Fibroblast of skin of scalp (primary cell): Measurements from ENCODE around the gene CYTH4.
"Not testable (repeated sequence)": the region's sequence is repeated elsewhere in the genome, so short reads cannot be mapped to it uniquely, and the experiment has no call there.

Experiments
- DNase-seq: peaks from one replicate; pipeline ENCODE4 v3.0.0-alpha.2; 2013

Gene CYTH4

DNA sequence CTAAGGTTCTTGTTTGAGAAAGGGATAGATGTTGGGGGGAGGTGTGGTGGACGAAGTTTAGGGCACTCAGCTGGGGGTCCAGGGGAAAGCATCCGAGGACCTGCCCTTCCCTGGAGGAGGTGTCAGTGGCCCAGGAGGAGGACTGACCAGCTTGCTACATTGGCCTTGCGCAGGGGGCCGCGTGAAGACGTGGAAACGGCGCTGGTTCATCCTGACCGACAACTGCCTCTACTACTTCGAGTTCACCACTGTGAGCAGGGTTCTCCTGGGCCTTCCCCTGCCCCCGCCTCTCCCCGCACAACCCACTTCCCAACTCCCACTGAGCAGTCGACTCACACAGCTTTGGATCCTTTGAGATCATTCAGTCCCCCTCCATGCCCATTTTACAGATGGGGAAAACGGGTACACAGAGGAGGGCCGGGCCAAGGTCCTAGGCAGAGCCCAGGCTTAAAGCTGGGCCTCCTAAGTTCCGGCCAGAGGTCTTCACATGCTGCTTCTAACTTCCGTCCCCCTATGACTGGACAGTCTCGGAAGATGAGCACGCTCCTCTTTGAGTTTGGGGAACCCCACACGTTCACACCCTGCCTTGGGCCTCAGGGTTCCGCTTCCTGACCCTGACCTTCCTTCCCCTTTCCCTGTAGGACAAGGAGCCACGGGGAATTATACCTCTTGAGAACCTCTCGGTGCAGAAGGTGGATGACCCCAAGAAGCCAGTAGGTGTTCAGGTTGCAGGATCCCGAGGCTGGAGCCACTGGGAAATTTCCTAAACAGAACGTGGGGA is 28.7 kb downstream of the CYTH4 start:
- no peak for DNase-seq

DNA sequence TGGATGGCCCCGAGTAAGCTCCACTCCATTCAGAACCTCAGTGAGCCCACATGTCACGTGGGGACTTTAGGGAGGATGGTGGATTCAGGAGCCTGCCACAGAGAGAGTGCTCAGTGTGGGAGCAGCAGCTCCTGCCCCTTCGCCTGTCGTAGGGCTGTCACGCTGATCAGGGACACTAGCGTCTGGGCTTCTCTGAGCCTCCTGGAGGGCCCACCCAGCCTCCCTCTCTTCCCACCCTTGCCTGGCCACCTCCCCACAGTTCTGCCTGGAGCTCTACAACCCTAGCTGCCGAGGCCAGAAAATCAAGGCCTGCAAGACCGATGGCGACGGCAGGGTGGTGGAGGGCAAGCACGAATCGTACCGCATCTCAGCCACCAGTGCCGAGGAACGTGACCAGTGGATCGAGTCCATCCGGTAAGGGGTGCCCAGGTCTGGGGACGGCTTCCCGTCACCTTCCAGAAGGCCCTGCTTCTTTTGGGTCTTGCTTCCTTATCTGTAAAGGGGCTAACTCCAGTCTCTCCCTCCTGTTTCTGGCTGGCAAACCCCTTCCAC is 29.5 kb downstream of the CYTH4 start:
- DNase-seq: no peak

- no peak for DNase-seq
These were observed 30.4 kb downstream of the CYTH4 start for GRCh38 chr22:37312549-37313183.

DNA sequence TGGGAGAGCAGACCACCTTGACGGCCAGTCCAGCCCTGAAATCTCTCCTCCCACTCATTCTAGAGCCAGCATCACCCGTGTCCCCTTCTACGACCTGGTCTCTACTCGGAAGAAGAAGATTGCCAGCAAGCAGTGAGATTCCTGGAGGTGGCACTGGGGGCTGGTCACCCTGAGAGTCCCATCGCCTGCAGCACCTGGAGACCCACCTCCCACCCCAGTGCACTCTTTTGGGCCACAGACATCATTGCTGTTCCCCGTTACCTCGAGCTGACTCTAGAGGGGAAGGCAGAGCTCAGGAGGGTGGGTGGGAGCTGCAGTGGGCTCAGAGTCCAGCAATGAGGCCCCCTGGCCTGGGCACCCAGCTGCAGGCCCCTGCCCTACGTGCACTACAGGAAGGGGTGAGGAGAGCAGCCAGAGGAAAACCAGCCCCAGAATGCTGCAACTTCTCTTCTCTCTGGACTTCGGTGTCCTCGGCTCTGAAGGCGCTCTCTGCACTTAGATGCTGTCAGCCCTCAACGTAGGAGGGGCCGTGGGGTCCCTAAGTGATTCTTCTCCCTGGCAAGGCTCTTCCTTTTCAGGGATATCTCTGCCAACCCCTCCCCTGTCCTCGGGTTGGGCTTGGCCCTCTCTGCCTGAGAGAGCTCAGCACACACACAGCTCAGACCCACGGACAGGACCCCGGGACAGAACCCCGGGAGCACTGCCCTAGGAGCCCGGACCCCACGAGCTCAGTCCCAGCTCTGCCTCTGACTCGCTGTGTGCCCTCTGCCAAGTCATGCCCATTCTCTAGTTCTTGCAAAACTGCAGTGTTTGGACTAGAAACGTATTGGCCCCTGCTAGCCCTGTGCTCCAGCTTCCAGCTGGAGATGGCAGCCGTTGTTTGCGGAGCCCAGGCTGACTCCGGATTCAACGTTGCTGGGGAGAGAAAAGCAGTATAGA is 31.3 kb downstream of the CYTH4 start:
- no peak for DNase-seq

GRCh38 chr22:37314315-37315074 is 32.2 kb downstream of the CYTH4 start:
- DNase-seq: no peak

DNA sequence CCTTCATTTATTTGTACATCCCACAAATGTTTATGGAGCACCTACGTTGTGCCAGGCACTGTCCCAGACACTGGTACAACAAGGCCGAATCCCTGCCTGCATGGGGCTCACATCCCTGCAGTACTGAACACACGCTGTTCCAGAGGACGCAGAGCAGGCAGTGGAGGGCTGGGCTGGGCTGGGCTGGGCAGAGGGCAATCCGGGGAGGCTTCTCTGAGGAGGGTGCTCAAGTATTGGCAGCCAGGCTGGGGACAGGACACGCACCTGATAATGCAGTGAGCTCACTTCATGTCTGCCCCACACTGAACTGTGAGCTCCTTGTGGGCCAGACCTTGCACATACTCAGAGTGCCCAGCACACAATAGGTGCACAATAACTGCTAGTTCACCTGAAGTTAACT is 34.1 kb downstream of the CYTH4 start:
- no peak for DNase-seq

DNA sequence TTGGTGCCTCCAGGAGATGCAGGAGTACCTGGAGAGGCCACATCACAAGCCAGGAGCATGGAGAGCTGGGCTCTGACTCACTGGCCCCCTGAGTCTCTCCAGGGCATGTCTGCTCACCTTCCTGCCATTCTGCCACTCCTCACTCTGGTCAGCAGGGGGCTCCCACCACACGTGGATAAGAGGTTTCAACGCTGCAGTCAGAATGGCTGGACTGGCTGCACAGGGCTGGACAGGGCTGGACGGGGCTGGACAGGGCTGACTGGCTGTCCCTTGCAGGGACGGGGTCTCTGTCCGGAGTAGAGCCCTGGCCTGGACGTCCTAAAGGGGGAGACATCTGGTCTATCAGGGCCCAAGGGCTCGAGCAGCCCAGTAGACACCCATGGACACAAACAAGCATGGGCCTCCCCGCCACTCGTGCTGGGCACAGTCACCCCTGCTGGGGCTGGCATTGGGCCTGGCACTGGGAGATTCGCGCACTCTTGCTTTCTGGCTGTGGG is 34.6 kb downstream of the CYTH4 start:
- peak; percentile 80 for DNase-seq

GRCh38 chr22:37317698-37318210 is 35.4 kb downstream of the CYTH4 start:
- no peak for DNase-seq

GRCh38 chr22:37318364-37319109 is 36.2 kb downstream of the CYTH4 start:
- DNase-seq: no peak

DNA sequence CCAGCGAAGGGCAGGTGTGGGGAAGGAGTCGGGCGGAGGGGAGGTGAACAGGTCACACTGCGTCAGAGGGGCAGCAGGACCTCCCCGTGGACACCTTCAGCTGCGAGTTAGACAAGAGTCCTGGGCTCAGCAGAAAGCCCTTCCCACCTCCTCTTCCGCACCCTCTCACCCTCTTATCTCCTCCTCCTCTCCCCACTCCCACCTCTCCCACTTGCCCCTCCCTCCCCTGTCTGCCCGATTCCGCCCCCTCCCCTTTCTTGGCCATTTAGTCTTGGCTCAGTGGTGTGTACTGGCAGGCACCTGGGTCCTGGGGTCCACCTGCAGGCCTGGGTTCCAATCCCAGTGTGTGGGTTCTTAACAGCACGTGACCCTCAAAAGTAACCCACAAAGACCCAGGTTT is 37.2 kb downstream of the CYTH4 start:
- DNase-seq: no peak

DNA sequence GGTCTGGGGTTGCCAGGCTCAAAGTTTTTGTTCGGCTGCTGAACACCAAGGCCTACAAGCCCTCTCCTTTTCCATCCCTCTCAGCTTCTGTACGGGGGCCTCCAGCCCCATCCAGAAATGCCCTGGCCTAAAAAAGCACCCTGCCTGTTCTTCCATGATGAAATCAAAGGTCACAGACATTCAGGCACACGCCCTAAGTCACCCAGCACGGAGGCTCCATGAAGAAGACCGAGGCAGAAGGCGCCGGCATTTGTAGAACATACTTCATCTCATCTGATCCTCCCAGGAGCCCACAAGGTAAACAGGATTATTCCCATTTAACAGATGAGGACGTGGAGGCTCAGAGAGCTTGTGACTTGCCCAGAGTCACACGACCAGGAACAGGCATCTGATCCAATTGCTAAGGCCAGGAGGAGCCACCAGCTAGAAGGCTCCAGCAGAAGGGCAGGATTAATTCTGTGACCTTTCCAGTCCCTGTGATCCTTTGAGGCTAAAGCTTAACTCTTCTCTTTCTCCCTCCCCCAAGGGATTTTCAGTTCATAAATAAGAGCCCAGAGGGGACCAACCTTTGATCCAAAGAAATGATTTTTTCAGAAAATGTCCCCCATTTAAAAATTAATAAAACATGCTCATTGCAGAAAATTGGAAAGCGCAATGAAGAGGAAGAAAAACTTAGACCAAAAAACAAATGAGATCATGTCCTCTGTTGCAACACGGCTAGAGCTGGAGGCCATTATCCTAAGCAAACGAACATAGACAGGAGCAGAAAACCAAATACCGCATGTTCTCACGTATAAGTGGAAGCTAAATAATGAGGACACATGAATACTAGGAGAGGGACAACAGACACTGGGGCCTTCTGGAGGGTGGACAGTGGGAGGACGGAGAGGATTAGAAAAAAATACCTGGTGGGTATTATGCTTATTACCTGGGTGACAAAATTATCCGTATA is 38.7 kb downstream of the CYTH4 start:
- no peak for DNase-seq

DNA sequence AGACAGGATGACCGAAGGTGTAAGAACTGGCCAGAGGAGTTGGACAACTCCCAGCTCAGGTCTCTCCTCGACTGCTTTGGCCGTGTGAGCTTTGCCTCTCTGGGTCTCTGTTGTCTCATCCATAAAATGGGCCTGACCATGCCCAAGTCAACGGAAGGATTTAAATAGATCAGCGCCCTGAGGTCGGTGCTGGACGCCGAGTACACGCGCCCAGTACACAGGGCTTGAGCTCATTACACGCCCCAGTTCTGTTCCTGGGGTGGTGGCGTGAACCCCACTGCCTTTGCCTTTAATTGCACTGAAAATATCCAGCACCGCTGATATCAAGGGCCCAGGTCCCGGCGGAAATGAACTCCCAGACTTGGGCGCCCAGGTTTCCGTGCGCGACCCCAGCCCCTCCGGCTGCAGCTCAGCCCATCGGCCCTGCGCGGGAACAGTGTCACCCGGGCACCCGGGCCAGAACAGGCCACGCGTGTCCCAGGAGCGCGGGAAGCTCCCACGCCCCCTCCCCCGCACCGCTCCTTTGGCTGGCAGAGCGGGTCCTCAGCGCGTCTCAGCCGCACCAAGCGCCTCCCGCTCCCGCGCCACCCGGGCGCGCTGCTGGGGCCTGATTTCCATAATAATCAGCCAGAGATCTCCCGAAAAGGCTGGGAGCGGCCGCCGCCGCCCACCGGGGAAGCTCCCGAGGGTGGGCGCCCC is 42.2 kb downstream of the CYTH4 start:
- no peak for DNase-seq

DNA sequence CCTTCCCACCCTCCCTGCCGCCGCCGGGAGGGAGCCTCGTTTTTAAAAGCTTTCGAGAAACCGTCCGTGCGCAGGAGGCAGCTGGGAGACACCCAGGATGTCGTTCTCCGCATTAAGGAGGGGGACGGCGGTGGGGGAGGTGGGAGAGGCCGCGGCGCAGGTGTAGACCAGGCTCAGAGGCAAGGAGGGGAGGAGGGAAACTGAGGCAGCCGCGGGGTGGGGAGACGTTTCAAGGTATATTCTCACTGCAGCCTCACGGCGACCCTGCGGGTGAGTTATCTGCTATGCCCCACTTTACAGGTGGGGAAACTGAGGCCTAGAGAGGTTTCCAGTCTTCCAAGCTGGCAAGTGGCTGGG is 42.7 kb downstream of the CYTH4 start:
- no peak for DNase-seq

- DNase-seq: no peak
These were observed 44.4 kb downstream of the CYTH4 start for GRCh38 chr22:37326726-37327125.

- DNase-seq: peak; percentile 73
These were observed 45.7 kb downstream of the CYTH4 start for GRCh38 chr22:37328017-37328416.

DNA sequence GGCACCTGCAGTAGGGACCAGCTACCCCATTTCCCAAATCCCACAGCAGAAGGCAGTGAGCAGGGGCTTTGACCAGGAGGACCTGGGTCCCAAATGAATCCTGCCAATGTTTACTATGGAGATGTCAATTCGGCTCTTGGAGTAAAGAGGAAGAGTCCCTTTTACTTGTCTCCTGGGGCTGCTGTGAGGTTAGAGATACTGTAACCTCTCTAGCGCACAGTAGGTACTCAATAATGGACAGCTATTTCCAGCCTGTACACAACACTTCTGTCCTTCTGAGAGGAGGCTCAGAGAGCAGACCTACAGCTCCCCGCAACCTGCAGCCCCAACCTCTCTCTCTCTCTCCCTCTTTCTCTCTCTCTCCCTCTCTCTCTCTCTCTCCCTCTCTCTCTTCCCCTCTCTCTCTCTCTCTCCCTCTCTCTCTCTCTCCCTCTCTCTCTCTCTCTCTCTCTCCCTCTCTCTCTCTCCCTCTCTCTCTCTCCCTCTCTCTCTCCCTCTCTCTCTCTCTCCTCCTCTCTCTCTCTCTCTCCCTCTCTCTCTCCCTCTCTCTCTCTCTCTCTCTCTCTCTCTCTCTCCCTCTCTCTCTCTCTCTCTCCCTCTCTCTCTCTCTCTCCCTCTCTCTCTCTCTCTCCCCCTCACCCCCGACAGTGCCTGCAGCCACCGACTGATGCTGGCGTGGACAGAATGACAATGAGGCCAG is 46.4 kb downstream of the CYTH4 start:
- DNase-seq: not testable (repeated sequence)

DNA sequence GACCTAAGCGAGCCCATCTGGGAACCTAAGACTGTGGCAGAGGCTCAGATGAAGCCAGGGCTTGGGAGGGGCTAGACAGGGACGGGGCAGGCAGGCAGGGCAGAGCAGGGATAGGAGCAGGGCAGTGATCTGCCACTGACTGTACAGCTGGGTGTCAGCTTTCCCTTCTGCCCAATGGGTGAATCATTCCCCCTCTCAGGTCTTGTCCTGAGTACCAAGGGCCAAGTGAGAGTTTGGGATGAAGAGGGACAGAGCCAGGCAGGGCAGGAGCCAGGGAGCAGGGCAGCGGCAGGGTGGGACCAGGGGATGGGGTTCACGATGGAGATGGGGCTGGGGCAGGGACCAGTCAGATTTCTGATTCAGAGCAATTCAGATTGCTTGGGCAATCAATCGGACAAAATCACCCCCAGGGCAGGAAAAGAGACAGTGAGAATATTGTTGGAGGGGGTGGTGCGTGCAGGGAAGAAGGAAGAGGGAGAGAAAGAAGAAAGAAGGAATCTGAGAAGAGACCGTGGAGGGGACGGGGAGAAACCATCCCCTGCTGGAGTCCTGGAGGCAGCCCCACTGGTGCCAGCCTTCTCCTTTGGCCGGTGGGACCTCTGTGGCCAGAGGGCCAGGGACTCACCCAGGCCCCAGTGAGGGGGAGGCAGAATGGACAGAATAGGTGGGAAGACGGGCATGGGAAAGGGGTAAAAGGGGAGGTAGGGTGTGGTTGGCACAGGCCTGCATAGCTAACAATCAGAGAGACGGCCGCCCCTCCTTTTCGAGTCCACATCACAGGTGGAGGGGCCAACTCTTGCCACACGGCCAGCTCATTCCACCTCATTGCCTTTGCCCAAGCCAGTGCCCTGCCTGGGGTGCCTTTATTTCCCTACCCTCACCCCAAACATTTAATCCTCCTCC is 47.2 kb downstream of the CYTH4 start:
- DNase-seq: peak; percentile 20
